GM12891 (cell line): ENCODE results near the gene HEBP2.

Experiments used
- POLR2A ChIP-seq: IDR thresholded peaks from 2 replicates; pipeline ENCODE4 v1.6.1; 2011; ENCODE audit warnings: low read depth, low read length, control low read depth
- TAF1 ChIP-seq: IDR thresholded peaks from 2 replicates; pipeline ENCODE4 v1.6.1; 2011; ENCODE audit warnings: low read depth, low read length, control low read depth

- TF ChIP-seq TAF1 (no peak), POLR2A (no peak)
Observed at GRCh38 chr6:138406443-138406842, 2.4 kb downstream of the HEBP2 start.
